ENCODE results near the gene FGF13. TPM values are rescaled to one million over a fixed set of nuclear protein-coding genes. Genes with fewer than 3 reads are reported as not detected.

FGF13 gene
- 42.6 TPM for total RNA-seq (ENCODE audit: unreplicated experiment)
- long read RNA-seq, partial matches to known transcripts = 0 of 1 reads
- long read RNA-seq, other reads (novel, unspliced or antisense) = 1 of 1 reads

DNA sequence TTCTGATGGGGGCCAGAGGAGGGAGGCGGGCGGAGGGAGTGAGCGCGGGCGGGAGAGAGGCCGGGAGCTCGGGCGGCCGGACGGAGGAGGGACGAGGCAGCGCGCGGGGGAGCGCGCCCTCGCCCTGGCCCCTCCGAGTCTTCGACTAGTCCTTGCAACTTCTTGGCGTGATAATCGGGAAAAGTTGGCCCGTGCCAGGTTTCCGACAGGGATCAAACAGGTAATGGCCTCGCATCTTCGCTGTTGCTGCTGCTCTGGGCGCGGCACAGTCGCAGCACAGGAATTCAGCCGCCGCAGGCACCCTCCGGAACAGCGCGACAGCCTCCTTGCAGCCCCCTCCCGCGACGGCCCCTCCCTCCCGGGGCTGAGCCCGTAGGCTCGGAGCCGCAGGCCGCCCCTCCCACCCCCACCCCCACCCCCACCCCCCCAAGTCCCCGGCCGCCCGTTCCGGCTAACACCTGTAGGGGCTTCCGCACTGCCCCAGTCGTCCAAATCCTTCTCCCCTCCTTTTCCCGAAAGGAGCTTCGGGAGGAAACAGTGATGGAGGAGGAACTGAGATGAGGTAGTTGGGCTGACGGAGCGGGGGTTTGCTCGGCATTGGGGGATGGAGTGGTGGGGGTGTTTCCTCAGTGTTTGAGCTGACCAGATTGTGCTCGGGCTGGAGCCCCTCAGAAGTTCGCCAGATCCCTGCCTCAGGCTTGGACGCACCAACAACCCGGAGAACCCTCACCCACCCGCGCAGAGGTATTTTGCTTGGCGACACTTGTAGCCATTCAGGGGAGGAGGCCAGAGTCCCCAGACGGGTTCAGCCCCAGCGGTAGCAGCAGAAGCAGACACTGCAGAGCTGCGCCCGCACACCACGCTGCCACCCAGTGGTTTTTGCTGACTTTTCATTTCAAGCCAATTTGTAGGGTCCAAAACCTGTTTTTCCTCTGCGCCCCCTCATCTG, at the start of gene FGF13:
FGF13 (minus strand) TSS at position 319 of the 949 bp plus-strand sequence. CDS start 714 bp downstream, outside the sequence.
- peak within 1 kb of the TSS; percentile 85 for H3K4me3 Mint-ChIP-seq (ENCODE audit: unreplicated experiment)
- peaks cover 1% of the 10 kb centered on the region for H3K27me3 Mint-ChIP-seq (ENCODE audit: unreplicated experiment)
- TF ChIP-seq, protein P1, sequence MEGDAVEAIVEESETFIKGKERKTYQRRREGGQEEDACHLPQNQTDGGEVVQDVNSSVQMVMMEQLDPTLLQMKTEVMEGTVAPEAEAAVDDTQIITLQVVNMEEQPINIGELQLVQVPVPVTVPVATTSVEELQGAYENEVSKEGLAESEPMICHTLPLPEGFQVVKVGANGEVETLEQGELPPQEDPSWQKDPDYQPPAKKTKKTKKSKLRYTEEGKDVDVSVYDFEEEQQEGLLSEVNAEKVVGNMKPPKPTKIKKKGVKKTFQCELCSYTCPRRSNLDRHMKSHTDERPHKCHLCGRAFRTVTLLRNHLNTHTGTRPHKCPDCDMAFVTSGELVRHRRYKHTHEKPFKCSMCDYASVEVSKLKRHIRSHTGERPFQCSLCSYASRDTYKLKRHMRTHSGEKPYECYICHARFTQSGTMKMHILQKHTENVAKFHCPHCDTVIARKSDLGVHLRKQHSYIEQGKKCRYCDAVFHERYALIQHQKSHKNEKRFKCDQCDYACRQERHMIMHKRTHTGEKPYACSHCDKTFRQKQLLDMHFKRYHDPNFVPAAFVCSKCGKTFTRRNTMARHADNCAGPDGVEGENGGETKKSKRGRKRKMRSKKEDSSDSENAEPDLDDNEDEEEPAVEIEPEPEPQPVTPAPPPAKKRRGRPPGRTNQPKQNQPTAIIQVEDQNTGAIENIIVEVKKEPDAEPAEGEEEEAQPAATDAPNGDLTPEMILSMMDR (IDR thresholded peaks at IDR 0.05; ENCODE audit: unreplicated experiment) = no peak
- no peaks in the 10 kb centered on the region for H3K9me3 Mint-ChIP-seq (ENCODE audit: unreplicated experiment)
- no peaks in the 10 kb centered on the region for H3K4me1 Mint-ChIP-seq (ENCODE audit: unreplicated experiment)
- H3K36me3 Mint-ChIP-seq (ENCODE audit: low read depth, unreplicated experiment) = no peaks in the 10 kb centered on the region
- H3K27ac Mint-ChIP-seq (ENCODE audit: unreplicated experiment) = no peak within 1 kb of the TSS
- DNase-seq (ENCODE audit: low spot score) = peak; percentile 46

DNA sequence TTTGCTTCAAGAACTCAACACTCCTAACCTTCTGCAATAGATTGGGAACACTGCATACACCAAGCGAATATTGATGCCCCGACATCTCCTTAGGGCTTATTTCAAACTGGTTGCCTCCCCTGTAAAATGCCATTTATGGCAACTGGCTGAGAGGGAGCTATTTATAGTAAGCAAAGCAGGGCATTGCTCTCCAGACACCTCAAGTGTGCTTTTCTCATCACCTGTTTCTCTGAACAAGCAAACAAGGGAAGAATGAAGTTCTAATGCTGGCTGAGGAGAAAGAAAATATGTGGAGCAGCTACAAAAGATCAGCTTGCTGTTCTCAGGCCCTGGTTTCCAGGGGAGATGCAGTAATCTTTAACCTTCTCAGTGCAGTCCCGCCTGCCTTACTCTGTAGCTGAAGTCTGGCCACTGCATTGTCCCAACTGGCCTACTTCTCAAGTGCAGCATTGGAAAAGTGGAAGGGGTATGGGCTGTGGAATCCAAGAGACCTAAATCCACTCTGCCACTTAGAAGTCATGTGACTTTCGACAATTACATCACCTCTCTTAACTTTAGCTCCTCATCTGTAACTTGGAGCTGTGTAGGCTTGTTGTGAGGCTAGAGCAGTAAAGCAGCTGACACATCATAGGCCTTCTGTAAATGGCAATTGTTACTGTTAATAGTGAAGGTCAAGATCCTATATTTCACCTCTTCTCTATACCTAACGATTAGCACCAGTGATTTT, 47.9 kb upstream of the FGF13 start:
- DNase-seq (ENCODE audit: low spot score) = no peak
- Mint-ChIP-seq H3K27me3 (ENCODE audit: unreplicated experiment) (no peaks in the 10 kb centered on the region), H3K9me3 (ENCODE audit: unreplicated experiment) (no peaks in the 10 kb centered on the region), H3K27ac (ENCODE audit: unreplicated experiment) (no peak overlapping the region), H3K4me1 (ENCODE audit: unreplicated experiment) (peaks cover 6% of the 10 kb centered on the region), H3K4me3 (ENCODE audit: unreplicated experiment) (no peak overlapping the region), H3K36me3 (ENCODE audit: low read depth, unreplicated experiment) (no peaks in the 10 kb centered on the region)
- TF ChIP-seq, protein P1 (IDR thresholded peaks at IDR 0.05; ENCODE audit: unreplicated experiment) = no peak

DNA sequence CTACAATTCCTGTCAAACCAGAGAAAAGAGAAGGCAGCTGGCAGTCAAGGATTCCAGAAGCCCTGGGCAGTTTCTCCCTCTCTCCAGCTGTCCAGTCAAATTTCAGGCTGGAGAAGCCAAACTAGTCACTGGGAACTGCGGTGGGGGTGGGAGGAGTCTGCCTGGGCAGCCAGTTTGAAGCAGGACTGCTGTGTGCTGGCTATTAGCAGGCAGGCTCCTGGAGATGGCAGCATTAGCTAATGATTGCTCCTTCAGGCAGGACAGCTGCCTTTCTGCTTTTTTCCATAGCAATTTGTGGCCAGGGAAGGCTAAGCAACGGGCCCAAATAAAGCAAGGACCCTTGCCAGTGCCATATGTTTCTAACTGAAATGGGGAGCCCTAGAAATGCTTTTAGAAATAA, 44.7 kb upstream of the FGF13 start:
- DNase-seq (ENCODE audit: low spot score) = peak; percentile 36
- TF ChIP-seq, protein P1 (IDR thresholded peaks at IDR 0.05; ENCODE audit: unreplicated experiment) = no peak
- no peaks in the 10 kb centered on the region for H3K36me3 Mint-ChIP-seq (ENCODE audit: low read depth, unreplicated experiment)
- no peaks in the 10 kb centered on the region for H3K9me3 Mint-ChIP-seq (ENCODE audit: unreplicated experiment)
- no peak overlapping the region for H3K27ac Mint-ChIP-seq (ENCODE audit: unreplicated experiment)
- no peak overlapping the region for H3K4me3 Mint-ChIP-seq (ENCODE audit: unreplicated experiment)
- H3K27me3 Mint-ChIP-seq (ENCODE audit: unreplicated experiment) = no peaks in the 10 kb centered on the region
- peaks cover 6% of the 10 kb centered on the region for H3K4me1 Mint-ChIP-seq (ENCODE audit: unreplicated experiment)

DNA sequence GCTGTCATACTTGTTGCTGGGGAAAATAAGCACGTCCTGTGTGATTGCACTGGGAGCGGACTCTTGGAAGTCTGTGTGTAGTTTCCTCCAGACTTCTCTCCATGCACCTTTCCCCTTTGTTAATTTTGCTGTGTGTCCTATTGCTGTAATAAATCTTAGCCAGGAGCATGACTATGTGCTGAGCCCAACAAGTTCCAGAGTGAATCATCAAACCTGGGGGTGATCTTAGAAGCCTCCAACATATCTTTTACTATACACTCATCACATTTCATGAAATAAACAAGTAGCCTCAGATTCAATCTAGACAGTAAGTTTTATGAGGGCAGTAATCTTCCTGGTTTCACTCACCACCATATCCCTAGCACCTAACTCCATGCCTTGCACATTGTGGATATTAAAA, 43.3 kb upstream of the FGF13 start:
- H3K36me3 Mint-ChIP-seq (ENCODE audit: low read depth, unreplicated experiment) = no peaks in the 10 kb centered on the region
- peaks cover 12% of the 10 kb centered on the region for H3K4me1 Mint-ChIP-seq (ENCODE audit: unreplicated experiment)
- peaks cover 2% of the 10 kb centered on the region for H3K27me3 Mint-ChIP-seq (ENCODE audit: unreplicated experiment)
- no peak for DNase-seq (ENCODE audit: low spot score)
- no peak overlapping the region for H3K4me3 Mint-ChIP-seq (ENCODE audit: unreplicated experiment)
- TF ChIP-seq, protein P1 (IDR thresholded peaks at IDR 0.05; ENCODE audit: unreplicated experiment) = no peak
- no peak overlapping the region for H3K27ac Mint-ChIP-seq (ENCODE audit: unreplicated experiment)
- H3K9me3 Mint-ChIP-seq (ENCODE audit: unreplicated experiment) = no peaks in the 10 kb centered on the region
